GM19193 (cell line): ENCODE results near the gene TTC1.

Experiments
- POLR2A ChIP-seq: IDR thresholded peaks from 4 replicates; pipeline ENCODE4 v1.6.1; 2011; ENCODE audit not compliant: insufficient read depth, insufficient read length; ENCODE audit errors: extremely low read depth

Gene TTC1

DNA sequence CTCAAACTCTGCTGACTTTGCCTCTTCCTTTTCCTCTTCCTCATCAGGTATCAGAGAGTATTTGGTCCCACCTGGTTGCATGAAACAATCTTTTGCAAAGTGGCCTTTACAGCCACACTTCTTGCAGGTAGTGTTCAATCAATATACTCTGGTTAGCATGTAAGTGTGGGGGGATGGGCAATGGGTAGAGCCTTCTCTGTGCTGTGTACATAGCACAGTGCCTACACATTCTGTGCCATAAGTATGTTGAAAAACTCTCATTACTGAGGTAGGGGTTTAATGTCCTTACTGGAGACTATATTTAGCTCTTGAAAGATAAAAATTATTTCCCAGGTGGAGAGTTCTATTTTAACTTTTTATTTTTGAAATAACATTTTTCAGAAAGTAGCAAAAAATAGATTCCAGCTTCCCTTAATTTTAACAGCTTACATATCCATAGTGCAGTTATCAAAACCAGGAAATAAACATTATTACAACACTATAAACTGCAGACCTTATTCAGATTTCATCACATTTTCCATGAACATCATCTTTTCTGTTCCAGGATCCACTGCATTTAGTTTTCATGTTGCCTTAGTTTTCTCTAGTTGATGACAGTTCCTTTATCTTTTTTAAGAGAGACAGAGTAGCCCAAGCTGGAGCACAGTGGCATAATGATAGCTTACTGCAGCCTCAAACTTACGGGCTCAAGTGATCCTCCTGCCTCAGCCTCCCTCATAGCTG, 15.1 kb downstream of the TTC1 start:
- no peak for TF ChIP-seq POLR2A

DNA sequence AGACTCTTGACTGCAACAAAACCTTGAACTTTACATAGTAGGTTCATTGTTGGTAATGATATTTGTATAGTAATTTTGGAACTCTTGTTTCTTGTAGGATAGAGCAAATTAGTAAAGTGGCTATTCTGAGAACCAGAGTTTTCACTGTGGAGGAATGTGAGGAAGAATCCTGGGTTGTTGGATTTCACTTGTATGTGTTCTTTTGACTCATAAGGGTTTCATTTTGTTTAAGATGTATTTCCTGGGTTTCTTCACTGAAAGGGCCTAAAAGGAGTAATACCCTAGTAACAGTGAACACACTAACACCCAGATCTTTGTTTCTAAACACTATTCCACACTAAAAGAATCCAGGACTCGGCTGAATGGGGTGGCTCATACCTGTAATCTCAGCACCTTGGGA, 20.1 kb downstream of the TTC1 start:
- TF ChIP-seq POLR2A: no peak

DNA sequence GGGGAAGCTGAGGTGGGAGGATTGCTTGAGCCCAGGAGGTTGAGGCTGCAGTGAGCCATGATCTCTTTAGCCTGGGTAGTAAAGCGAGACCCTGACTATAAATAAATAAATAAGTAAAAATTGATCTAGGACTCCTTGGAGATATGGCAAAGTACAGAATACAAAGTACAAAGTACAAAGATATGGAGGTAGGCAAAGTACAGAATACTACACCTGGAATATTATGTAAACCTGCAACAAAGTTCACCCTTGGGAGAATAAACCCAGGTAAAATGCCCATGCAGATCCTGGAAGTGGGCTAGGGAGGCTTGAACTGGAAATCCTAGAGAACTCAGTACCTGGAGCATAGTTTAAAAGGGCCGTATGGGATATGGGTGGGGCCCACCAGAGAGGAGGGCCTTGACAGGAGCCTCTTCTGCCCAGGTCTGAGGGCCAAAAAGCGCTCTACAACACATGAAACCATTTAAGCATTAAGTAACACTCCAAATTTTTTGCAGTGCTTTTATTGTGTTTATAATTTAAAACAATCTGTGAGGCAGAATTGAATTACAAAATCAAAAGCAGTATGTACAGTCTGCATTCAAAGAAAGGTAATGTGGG, 20.7 kb downstream of the TTC1 start:
- TF ChIP-seq POLR2A: no peak

DNA sequence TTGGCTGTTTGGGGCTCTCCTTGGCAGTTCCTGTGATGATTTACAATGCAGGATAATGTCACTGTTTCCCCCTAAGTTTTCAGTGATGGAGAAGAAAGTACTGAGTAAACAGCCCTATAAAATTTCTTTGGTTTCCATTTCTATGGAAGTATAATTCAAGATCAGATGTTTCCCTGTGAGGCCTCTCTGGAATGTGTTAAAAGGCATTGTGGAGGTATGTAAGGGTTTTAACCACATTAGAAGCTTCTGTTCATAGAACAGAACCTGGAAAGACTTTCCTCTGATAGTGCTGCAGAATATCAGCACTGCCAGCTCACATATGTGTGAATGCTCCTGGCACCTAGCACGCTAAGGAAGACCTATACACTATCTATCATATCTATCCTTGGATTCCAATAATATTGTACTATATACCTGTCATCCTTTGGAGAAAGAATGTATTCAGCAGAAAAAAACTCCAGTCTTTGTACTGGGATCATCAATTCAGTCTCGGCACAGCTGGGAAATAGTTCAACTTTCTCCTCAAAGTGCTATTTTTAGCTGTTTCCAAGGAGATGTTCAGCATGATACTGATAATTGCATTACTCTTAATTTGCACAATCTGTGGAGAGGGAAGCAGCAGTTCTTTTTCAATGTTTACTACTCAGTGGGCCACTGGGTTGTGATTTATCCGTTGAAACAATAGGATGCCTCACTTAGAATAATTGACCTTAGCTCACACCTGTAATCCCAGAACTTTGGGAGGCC, 21.9 kb downstream of the TTC1 start:
- no peak for TF ChIP-seq POLR2A

DNA sequence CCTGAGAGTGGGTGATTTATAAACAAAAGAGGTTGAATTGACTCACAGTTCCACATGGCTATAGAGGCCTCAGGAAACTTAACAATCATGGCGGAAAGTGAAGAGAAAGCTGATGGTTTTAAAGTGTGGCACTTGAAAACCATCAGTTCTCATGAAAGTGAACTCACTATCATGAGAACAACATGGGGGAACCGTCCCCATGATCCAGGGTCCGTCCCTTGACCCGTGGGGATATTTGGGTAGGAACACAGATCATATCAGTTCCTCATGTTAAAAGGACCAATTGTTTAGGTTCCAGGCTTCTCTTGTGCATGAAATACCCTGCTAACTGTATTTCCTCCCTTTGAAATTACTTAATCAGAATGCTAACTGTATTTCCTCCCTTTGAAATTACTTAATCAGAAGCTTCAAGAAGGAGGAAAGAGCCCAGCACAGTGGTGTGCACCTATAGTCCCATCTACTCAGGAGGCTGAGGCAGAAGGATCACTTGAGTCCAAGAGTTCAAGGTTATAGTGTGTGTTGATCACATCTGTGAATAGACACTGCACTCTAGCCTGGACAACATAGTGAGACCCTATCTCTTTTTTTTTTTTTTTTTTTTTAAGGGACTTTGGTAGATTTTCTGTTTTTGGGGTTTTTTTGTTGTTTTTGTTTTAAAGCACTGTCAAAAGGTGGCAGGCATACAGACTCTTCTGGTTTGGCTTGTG, 24.8 kb downstream of the TTC1 start:
- TF ChIP-seq POLR2A: no peak

DNA sequence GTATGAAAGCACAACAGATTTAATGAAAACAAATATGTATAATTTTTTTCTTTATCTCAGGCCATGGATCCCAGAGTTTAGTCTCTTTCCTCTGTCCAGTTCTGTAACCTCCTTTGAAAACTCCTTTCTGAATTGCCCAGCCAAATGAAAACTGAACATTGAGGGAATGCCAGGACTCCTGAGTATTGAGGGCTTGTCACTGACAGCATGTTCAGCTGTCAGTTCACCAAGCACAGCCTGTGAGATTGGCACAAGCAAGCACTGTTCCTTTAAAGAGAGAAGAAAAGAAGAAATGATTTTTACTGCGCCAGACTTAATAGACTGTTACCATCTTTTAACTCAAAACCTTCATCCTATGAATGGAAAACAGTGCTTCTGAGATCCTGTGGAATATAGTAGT, 27.3 kb downstream of the TTC1 start:
- TF ChIP-seq POLR2A: no peak

DNA sequence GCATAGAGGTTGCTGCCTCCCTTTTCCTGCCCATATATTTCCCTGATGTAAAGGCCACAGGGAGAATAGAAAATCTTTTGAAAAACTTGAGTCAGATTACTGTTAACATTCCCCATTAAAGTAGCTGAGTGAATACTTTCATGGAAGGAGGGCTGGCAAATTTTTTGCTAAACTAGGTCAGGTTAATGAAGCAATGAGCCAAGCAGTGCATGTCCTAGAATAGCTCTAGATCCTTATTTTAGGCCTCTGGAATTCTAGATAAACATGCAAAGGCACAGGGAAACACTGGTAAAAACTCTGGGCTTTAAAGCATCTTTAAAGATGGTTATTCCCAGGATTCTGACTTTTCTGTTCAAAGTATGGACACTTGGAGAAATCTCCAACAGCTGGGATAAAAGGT, 27.9 kb downstream of the TTC1 start:
- TF ChIP-seq POLR2A: no peak

DNA sequence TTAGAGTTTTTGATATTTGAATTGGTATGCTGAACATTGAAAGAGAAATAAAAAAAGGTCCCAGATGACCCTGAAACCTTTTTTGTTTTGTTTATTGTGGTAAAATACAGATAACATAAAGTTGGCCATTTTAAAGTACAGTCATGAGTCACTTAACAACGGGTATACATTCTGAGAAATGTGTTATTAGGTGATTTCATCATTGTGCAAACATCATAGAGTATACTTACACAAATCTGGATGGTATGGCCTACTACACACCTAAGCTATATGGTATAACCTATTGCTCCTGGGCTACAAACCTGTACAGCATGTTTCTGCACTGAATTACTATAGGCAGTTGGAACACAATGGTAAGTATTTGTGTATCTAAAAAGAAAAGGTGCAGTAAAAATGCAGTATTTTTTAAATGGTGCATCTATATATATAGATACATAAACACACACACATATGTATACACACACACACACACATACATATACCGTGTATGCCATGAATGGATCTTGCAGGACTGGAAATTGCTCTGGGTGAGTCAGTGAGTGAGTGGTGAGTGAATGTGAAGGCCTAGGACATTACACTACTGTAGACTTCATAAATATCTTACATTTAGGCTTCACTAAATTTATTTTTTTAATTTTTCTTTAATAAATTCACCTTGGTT, 31.0 kb downstream of the TTC1 start:
- no peak for TF ChIP-seq POLR2A

DNA sequence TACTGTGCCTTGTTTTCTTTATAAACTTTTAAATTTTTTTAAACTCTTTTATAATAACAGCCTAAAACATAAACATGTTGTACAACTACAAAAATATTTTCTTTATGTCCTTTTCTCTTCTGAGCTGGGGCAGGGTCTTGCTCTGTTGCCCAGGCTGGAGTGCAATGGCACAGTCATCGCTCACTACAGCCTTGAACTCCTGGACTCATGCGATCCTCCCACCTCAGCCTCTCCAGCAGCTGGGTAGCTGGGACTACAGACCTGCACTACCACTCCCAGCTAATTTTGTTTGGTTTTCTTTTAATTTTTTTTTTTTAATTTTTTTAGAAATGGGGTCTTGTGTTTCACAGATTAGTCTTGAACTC, 31.5 kb downstream of the TTC1 start:
- TF ChIP-seq POLR2A: no peak

DNA sequence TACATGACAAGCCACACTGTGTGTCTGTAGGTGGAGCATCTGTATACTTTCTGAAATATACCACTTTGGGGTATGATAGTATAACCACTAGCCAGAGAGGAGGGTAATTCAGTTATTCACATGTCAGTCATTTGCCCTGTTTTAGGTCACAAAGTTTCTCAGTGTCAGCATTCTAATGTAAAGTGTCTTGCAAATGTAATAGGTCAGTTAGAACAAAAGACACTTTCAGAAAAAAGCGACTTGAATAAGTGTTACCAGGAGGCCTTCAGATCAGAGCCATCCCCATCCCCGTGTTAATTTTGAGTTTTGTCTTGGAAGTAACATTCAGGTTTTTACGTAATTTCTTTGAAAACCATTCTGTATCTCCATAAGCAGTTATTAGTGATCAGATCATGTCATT, 33.7 kb downstream of the TTC1 start:
- TF ChIP-seq POLR2A: no peak

DNA sequence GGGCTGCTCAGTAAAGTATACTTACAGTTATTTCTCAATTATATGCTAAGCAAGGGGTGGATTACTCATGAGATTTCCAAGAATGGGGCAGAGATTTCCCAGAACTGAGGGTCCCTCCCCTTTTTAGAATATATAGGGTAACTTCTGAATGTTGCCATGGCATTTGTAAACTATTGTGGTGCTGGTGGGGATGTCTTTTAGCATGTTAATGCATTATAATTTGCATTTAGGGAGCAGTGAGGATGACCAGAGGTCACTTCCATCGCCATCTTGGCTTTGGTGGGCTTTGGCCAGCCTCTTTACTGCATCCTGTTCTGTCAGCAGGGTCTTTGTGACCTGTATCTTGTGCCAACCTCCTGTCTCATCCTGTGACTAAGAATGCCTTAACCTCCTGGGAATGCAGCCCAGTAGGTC, 35.5 kb downstream of the TTC1 start:
- no peak for TF ChIP-seq POLR2A

DNA sequence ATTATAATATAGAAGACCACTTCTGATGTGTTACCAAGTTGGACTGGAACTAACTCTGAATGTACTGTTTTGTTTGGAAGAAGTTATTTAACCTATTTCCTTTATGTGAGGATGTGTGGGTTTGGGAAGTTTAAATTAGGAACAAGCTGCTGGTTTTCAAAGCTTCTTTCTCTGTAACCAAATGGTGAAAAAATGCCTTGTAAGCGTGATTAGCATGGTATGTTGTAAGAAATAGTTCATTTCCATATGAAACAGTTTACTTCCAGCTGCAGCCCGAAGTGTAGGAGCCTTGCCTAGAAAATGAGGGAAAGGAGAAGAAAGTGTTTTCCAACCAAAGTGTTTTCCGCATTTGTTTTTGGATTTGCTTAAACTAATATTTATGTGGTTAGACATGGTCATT, 36.0 kb downstream of the TTC1 start:
- TF ChIP-seq POLR2A: no peak

DNA sequence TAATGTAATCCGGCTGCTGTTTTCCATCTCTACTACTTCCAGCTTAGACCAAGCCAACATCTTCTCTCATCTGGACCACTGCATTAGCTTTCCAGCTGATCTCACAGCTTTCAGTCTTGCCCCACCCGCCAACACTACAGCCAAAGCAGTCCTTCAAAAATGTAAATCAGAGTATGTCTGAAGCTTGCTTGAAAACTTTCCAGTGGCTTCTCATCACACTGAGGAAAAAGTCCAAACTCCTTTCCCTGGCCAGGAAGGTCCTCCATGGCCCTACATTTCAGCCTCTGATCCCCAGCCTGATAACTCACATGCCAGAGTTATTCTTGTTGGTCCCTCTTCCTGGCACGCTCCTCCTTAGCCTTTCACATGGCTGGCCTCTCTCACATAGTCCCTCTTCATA, 38.5 kb downstream of the TTC1 start:
- no peak for TF ChIP-seq POLR2A

DNA sequence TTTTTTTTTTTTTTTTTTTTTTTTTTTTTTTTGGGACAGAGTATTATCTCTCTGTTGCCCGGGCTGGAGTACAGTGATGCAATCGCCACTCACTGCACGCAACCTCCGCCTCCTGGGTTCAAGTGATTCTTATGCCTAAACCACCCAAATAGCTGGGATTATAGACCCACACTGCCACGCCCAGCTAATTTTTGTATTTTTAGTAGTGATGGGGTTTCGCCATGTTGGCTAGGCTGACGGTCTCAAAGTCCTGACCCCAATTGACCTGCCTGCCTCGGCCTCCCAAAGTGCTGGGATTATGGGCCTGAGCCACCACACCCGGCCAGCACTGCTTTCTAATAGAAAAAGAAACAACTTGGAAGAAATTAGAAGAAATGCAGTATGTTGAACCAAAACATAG, 39.2 kb downstream of the TTC1 start:
- no peak for TF ChIP-seq POLR2A

DNA sequence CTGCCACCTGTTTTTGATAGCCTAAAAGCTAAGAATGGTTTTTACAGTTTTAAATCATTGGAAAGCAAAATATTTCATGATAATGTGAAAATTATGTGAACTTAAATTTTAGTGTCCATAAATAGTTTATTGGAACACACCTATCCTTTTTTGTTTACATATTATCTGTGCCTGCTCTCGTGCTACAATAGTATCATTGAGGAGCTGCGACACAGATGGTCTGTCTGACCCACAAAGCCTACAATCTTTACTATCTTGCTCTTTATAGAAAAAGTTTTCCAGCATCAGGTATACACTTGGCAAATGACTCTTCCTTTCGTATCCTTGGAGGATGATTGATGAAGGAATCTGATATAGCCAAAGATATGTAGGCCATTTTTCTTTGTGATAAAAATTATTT, 40.2 kb downstream of the TTC1 start:
- no peak for TF ChIP-seq POLR2A
